NCI-H82 (cell line): ENCODE results near the gene SLC22A15.
"Not testable (repeated sequence)": the region's sequence is repeated elsewhere in the genome, so short reads cannot be mapped to it uniquely, and the experiment has no call there.

Experiments used
- DNase-seq: peaks from one replicate; lab custom pipeline; 2025; lab: John Stamatoyannopoulos, UW

The SLC22A15 gene

DNA sequence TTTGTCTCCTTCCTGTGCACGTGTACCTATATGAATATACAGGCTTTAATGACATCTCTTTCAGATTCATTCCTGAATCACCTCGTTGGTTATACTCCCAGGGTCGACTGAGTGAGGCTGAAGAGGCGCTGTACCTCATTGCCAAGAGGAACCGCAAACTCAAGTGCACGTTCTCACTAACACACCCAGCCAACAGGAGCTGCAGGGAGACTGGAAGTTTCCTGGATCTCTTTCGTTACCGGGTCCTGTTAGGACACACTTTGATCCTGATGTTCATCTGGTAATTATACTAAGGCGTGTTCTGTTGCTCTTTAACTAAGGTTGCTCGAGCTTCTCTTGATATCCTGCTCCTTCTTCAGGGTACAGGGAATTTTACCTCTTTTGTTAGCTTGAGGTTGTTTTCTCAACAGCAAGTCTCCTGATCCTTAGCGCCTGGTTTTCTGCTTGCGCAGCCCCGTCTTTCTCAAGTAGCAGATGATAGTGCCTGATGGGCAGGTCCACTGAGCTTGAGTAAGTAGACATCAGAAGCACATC is 55.1 kb downstream of the SLC22A15 start:
- no peak for DNase-seq

DNA sequence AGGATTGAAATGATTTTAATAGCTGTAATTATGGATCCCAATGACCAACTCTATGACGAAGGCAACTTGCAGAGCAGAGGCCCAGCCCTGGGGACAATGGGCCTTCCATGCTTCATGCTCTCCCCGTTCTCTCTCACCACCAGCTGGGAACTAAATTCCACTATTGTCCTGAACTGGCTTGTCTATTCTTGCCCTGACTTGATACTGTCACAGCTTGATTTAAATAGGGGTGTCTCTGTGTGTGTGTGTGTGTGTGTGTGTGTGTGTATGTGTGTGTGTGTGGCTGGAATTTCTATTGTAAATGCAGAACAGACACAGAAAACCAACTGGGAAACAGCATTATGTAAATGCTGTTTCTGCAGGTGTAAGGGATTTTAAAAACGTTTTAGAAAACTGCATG is 57.0 kb downstream of the SLC22A15 start:
- no peak for DNase-seq

DNA sequence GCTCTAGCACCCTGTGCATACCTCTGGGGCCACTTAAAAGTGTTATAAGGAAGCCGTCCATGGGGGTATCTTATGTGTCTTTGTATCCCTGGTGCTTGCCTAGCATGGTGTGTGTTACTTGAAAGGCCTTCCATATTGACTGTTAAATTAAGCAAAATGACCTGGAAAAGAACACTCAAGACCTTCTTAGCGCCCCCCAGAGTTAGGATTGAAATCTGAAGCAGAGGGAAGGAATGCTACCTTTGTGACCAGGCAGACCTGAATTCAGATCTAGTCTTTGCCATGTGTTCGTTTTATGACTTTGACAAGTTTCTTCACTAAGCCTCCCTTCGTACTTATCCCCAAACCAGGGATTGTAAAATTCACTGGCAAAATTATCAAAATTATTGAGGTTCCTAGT is 59.9 kb downstream of the SLC22A15 start:
- DNase-seq: no peak

DNA sequence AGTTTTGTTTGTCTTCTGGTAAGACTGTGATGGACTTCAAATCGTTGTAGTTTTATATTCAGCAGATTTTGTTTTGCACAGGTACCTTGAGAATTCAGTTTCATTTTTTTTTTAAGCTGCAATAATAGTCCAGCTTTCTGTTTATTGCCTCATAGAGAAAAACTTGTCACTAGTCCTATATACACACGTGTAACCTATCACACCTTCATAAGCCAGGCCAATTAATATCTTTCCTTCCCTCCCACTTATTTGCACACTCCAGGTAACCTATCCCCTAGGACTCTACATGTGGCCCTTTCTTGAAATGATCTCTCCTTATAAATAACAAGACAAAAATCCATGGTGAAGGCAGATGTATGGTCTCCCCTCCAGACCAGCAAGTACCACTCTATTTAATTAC is 62.4 kb downstream of the SLC22A15 start:
- no peak for DNase-seq

- peak; percentile 29 for DNase-seq
Measured at GRCh38 chr1:116044071-116044470, 67.8 kb downstream of the SLC22A15 start.

DNA sequence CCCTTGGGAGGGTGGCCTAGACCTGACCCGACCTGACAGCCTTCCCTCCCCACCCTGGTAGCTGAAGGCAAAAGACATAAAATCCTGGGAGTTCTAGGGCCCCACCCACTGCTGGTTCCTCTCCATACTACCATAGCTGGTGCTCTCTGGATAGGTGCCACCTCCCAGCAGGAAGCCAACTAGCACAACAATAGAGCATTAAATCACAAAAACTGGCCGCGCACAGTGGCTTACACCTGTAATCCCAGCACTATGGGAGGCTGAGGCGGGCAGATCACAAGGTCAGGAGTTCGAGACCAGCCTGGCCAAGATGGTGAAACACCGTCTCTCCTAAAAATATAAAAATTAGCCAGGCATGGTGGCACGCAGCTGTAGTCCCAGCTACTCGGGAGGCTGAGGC is 70.6 kb downstream of the SLC22A15 start:
- not testable (repeated sequence) for DNase-seq

DNA sequence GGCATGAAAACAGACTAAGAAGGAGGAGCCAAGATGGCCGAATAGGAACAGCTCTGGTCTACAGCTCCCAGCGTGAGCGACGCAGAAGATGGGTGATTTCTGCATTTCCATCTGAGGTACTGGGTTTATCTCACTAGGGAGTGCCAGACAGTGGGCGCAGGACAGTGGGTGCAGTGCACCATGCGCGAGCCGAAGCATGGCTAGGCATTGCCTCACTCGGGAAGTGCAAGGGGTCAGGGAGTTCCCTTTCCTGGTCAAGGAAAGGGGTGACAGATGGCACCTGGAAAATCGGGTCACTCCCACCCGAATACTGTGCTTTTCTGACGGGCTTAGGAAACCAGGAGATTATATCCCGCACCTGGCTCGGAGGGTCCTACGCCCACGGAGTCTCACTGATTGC is 75.6 kb downstream of the SLC22A15 start:
- not testable (repeated sequence) for DNase-seq

DNA sequence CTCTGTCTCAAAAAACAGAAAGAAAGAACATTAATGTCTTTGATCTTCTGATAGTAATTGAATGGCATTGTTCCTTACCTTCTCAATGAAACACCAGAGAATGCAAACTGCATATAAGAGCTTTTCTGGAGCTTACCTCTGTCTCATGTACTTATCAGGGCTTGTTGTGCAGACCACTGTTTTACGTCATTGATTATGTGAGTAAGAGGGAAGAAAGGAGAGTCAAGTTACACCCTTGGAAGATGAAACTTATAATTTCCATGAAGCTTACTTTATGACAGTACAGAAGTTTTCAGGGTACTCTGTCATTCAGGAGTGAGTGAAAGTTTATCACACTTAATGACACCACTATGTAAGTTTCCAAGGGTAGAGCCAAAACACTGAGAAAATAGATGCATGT is 85.9 kb downstream of the SLC22A15 start:
- DNase-seq: no peak

- DNase-seq: no peak
Measured at GRCh38 chr1:116064616-116065015, 88.3 kb downstream of the SLC22A15 start.

GRCh38 chr1:116066868-116067565 is 90.7 kb downstream of the SLC22A15 start:
- no peak for DNase-seq

- no peak for DNase-seq
Measured at GRCh38 chr1:116067566-116067890, 91.2 kb downstream of the SLC22A15 start.

- no peak for DNase-seq
Measured at GRCh38 chr1:116075575-116075974, 99.3 kb downstream of the SLC22A15 start.

DNA sequence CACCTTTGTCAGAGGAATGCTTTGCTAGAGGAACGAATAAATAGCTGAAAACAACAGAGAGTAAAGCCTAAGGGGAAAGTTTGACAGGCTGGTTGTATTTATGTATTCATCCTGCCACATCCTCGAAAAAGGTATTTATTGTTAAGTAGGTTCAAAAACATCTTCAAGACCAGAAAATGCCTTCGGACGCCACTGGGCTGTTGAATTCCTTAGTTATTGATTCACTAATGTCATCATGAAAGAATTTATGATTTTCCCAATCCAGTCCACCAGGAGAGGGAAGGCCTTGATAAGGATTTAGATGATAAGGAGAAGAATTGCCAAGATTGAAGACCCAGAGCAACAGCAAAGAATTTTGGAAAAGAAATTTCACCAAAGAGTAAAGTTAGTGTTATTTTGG is 99.7 kb downstream of the SLC22A15 start:
- no peak for DNase-seq

GRCh38 chr1:116076831-116077230 is 100.5 kb downstream of the SLC22A15 start:
- no peak for DNase-seq

DNA sequence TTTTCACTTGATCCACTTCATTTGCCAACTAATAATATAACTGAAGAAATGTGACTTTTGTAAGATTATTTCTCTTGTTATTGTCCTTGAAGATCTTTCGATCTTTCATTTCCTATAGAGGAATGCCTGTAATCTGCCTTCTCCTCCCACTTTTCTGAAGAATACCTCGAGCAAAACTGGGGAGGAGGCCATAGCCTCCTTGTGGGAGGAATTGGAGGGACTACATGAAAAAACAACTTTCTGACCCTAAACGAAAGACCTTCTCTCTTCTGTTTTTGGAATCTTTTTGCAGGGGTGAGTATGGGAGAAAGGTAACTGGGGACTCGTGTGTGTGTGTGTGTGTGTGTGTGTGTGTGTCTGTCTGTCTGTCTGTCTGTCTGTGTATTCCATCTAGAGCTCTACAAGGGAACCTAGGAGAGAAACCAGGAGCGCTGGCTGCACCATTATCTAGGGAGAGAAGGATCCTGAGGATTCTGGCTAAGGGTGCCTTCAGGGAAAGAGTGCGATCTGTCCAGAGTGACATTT is 102.4 kb downstream of the SLC22A15 start:
- DNase-seq: no peak

DNA sequence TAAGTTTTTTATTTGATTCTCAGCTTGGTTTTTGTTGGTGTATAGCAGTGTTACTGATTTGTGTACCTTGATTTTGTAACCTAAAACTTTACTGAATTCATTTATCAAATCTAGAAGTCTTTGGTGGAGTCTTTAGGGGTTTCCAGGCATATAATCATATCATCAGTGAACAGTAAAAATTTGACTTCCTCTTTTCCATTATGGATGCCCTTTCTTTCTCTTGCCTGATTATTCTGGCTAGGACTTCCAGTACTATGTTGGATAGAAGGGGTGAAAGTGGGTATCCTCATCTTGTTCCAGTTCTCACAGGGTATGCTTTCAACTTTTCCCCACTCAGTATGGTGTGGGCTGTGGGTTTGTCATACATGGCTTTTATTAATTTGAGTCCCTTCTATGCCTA is 111.3 kb downstream of the SLC22A15 start:
- DNase-seq: no peak

DNA sequence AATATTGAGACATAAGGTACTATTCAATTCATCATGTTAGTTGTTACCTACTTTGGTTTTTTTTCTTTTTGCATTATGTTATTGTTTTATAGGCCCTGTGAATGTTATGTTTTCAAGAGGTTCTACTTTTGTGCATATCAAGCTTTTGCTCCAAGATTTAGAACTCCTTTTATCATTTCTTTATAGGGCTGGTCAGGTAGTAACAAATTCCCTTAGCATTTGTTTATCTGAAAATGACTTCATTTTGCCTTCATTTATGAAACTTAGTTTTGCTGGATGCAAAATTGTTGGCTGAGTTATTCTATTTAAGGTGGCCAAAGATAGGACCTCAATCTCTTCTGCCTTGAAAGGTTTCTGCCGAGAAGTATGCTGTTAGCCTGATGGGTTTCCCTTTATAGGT is 113.6 kb downstream of the SLC22A15 start:
- DNase-seq: no peak

GRCh38 chr1:116091083-116091482 is 114.8 kb downstream of the SLC22A15 start:
- no peak for DNase-seq

DNA sequence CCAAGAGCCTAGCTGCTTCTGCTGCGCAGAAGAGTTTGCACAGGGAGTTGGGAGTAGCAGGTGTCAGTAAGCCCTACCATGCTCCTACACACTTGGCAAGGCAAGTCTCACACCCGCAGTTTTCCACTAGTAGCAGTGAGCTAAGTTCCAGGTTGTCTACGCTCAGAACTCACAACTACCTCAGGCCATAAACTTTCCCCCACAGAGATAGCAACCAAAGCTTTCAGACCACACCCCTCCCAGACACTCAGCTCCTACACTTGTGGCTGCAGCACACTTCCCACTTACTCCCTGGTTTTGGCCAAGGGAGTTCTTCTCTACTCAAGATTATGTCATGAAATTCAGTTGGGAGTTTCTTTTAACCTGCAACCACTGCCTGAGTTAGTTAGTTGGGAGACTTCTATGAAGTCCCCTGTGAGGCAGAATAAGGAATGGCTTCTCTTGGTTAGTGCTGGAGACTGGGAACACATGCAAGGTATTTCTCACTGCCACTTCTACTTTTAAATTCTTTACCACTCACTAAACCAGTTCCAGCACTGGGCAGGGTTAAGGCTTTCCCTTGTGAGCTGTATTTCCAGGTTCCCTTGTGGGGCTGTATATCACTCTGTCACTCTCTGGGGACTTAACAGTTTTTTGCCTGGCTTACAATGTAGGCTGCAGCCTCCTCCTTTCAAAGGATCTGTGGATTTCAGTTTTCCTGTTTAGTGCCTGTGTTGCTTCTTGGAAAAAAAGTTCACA is 116.6 kb downstream of the SLC22A15 start:
- no peak for DNase-seq

DNA sequence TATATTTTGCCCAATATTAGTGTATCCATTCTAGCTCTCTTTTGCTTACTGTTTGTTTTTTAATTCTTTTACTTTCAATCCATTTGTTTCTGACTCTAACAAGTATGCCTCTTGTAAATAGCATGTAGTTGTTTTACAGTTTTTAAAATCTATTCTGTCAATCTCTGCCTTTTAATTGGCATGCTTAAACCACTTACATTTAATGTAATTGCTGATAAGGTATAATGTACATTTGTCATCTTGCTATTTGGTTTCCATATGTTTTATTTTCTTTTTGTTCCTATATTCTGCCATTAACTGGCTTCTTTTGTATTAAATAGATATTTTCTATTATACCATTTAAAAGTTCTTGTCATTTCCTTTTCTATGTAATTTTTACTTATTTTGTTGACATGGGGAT is 118.7 kb downstream of the SLC22A15 start:
- DNase-seq: no peak

- no peak for DNase-seq
Measured at GRCh38 chr1:116096013-116096618, 119.8 kb downstream of the SLC22A15 start.

DNA sequence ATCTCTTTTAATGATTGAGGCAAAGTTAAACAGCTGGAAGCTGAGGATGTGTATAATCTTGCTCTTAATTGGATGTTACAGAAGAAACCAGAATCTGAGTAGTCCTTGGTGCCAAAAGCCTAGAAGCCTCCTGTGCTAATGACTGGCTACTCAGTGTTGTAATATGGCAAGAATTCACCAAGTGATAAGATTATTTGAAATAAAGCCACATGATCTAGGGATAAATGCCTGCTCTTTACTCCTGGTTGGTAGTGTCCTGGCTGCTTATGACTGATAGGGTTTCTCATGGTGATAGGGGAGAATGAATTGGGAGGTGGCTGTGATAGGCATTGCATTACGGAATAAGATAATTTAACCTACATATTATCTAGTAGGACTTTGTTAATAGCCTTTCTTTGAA is 121.3 kb downstream of the SLC22A15 start:
- DNase-seq: no peak

DNA sequence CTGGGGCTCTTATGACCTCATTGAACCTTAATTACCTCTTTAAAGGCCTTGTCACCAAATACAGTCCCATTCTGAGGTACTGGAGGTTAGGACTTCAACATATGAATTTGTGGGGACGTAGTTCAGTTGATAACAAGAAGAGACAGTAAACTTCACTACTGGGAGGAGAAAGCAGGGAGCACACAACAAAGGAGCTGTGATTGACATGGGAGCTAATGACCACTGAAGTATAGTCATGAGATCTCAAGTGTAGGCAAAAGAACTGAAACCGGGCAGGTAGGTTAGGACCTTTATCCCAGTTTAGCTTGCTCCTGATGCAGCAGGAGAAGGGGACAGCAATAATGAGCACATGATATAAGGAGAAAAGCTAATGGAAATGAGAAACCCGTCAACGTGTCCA is 123.1 kb downstream of the SLC22A15 start:
- DNase-seq: no peak
